ENCODE results near the gene GET4.

DNA sequence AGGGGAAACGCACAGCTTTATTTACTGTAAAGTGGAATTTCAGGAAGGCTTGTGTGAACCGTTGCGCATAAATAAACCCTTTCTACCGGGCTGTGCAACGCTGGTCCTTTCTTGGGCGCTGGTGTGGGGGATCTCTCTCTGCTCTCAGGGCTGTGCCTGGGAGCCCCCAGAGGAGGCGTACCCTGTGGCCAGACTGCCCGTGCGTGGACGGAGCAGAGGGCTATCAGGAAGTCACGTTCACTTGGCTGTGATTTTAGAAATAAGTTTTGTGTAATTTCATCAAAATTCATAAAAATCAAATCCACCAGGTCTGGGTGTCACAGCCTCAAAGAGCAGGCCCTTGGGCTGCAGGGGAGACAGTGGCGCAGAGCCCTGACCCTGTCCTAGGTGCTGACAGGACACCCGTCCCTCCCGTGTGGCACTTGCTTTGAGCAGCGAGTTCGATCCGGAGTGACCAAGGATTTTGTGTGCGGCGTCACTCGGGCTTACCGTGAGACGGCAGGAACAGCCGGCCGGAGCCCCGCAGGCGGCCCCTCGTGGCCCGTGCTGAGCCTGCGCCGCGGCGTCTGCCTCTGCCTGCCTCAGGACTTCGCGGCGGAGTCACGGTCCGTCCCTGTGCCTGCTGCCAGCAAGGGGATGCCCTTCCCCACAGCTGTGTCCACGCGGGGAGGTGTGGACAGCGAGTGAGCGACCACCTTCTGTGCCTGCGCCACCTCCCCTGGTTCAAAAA, 20.2 kb downstream of the GET4 start:
- TF ChIP-seq, protein P1, sequence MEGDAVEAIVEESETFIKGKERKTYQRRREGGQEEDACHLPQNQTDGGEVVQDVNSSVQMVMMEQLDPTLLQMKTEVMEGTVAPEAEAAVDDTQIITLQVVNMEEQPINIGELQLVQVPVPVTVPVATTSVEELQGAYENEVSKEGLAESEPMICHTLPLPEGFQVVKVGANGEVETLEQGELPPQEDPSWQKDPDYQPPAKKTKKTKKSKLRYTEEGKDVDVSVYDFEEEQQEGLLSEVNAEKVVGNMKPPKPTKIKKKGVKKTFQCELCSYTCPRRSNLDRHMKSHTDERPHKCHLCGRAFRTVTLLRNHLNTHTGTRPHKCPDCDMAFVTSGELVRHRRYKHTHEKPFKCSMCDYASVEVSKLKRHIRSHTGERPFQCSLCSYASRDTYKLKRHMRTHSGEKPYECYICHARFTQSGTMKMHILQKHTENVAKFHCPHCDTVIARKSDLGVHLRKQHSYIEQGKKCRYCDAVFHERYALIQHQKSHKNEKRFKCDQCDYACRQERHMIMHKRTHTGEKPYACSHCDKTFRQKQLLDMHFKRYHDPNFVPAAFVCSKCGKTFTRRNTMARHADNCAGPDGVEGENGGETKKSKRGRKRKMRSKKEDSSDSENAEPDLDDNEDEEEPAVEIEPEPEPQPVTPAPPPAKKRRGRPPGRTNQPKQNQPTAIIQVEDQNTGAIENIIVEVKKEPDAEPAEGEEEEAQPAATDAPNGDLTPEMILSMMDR (IDR thresholded peaks at IDR 0.05; ENCODE audit: low read length), result no peak
- no peak for TF ChIP-seq EZH2 (IDR thresholded peaks at IDR 0.05; ENCODE audit: borderline replicate concordance, low read length)

Data from OCI-LY1 (cell line).